ENCODE data around the gene RAPGEF3. TPM values are rescaled to one million over a fixed set of nuclear protein-coding genes. Genes with fewer than 3 reads are reported as not detected.
A peak's percentile ranks its signal among the peaks of the same experiment; 100 is the strongest.

RAPGEF3 gene
- total and polyA plus RNA-seq, 2 of the 13 experiments (the other 11 are each of a cell fraction or from before 2014, with no cell fraction given), result 0.07 TPM

- TF ChIP-seq SMYD3 (CRISPR knock-in tag; IDR thresholded peaks at IDR 0.05) (no peak), ZNF430 (CRISPR knock-in tag; IDR thresholded peaks at IDR 0.05) (no peak), RXRA (CRISPR knock-in tag; IDR thresholded peaks at IDR 0.05) (peak; percentile 18; the same call in 1 of the 2 replicates), ZNF333 (CRISPR knock-in tag; IDR thresholded peaks at IDR 0.05; ENCODE audit: borderline replicate concordance) (no peak; the same call in 1 of the 2 replicates), TRAFD1 (CRISPR knock-in tag; IDR thresholded peaks at IDR 0.05; ENCODE audit: borderline replicate concordance) (no peak), NKX3-1 (CRISPR knock-in tag; IDR thresholded peaks at IDR 0.05) (no peak), HDAC1 (CRISPR knock-in tag; IDR thresholded peaks at IDR 0.05) (no peak), MLX (CRISPR knock-in tag; IDR thresholded peaks at IDR 0.05) (no peak), CREM (IDR thresholded peaks at IDR 0.05) (no peak), CREM (CRISPR knock-in tag; IDR thresholded peaks at IDR 0.05) (no peak), NBN (conservative IDR thresholded peaks at IDR 0.05) (no peak), ELF3 (CRISPR knock-in tag; IDR thresholded peaks at IDR 0.05) (peak; percentile 58; the same call in 1 of the 2 replicates), ZNF460 (CRISPR knock-in tag; IDR thresholded peaks at IDR 0.05; ENCODE audit: borderline replicate concordance) (no peak), AKAP8 (CRISPR knock-in tag; IDR thresholded peaks at IDR 0.05) (no peak), GATAD1 (CRISPR knock-in tag; IDR thresholded peaks at IDR 0.05) (no peak), ZNF382 (CRISPR knock-in tag; IDR thresholded peaks at IDR 0.05; ENCODE audit: borderline replicate concordance) (no peak), POLR2AphosphoS2 (IDR thresholded peaks at IDR 0.05; ENCODE audit: low read depth, low read length) (no peak), YEATS4 (CRISPR knock-in tag; IDR thresholded peaks at IDR 0.05; ENCODE audit: borderline replicate concordance) (peak; percentile 27; the same call in 1 of the 2 replicates), SP5 (CRISPR knock-in tag; IDR thresholded peaks at IDR 0.05; ENCODE audit: borderline replicate concordance, low read depth) (peak; percentile 37; the same call in 1 of the 2 replicates), ZSCAN31 (CRISPR knock-in tag; IDR thresholded peaks at IDR 0.05; ENCODE audit: low read depth) (peak; percentile 33; the same call in 1 of the 2 replicates), ZNF670 (CRISPR knock-in tag; IDR thresholded peaks at IDR 0.05; ENCODE audit: borderline replicate concordance) (no peak)
- TF ChIP-seq, protein P1, sequence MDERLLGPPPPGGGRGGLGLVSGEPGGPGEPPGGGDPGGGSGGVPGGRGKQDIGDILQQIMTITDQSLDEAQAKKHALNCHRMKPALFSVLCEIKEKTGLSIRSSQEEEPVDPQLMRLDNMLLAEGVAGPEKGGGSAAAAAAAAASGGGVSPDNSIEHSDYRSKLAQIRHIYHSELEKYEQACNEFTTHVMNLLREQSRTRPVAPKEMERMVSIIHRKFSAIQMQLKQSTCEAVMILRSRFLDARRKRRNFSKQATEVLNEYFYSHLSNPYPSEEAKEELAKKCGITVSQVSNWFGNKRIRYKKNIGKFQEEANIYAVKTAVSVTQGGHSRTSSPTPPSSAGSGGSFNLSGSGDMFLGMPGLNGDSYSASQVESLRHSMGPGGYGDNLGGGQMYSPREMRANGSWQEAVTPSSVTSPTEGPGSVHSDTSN (CRISPR knock-in tag; IDR thresholded peaks at IDR 0.05), result no peak
- TF ChIP-seq, protein P2, sequence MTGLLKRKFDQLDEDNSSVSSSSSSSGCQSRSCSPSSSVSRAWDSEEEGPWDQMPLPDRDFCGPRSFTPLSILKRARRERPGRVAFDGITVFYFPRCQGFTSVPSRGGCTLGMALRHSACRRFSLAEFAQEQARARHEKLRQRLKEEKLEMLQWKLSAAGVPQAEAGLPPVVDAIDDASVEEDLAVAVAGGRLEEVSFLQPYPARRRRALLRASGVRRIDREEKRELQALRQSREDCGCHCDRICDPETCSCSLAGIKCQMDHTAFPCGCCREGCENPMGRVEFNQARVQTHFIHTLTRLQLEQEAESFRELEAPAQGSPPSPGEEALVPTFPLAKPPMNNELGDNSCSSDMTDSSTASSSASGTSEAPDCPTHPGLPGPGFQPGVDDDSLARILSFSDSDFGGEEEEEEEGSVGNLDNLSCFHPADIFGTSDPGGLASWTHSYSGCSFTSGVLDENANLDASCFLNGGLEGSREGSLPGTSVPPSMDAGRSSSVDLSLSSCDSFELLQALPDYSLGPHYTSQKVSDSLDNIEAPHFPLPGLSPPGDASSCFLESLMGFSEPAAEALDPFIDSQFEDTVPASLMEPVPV (CRISPR knock-in tag; IDR thresholded peaks at IDR 0.05), result no peak
- TF ChIP-seq, protein P3, sequence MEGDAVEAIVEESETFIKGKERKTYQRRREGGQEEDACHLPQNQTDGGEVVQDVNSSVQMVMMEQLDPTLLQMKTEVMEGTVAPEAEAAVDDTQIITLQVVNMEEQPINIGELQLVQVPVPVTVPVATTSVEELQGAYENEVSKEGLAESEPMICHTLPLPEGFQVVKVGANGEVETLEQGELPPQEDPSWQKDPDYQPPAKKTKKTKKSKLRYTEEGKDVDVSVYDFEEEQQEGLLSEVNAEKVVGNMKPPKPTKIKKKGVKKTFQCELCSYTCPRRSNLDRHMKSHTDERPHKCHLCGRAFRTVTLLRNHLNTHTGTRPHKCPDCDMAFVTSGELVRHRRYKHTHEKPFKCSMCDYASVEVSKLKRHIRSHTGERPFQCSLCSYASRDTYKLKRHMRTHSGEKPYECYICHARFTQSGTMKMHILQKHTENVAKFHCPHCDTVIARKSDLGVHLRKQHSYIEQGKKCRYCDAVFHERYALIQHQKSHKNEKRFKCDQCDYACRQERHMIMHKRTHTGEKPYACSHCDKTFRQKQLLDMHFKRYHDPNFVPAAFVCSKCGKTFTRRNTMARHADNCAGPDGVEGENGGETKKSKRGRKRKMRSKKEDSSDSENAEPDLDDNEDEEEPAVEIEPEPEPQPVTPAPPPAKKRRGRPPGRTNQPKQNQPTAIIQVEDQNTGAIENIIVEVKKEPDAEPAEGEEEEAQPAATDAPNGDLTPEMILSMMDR (CRISPR knock-in tag; IDR thresholded peaks at IDR 0.05), result peak; percentile 61
Observed at GRCh38 chr12:47758834-47759690, at the start of gene RAPGEF3 (continued).
